IPS-18a (cell line): ENCODE results near the gene KEAP1.

Experiments
- H3K27ac ChIP-seq: one replicate; pipeline ENCODE4 v1.5.1; 2013; ENCODE audit warnings: low read length
- H3K27me3 ChIP-seq: one replicate; pipeline ENCODE4 v1.6.1; 2013; ENCODE audit warnings: mild to moderate bottlenecking, low read length; ENCODE audit not compliant: control insufficient read depth, insufficient read depth
- H3K36me3 ChIP-seq: one replicate; pipeline ENCODE4 v1.6.1; 2013; ENCODE audit warnings: low read depth, low read length; ENCODE audit not compliant: control insufficient read depth
- H3K4me1 ChIP-seq: one replicate; pipeline ENCODE4 v1.6.1; 2013; ENCODE audit warnings: low read depth, low read length; ENCODE audit not compliant: control insufficient read depth
- H3K4me3 ChIP-seq: one replicate; pipeline ENCODE4 v1.5.1; 2013; ENCODE audit warnings: low read length
- H3K9ac ChIP-seq: one replicate; pipeline ENCODE4 v1.6.1; 2013; ENCODE audit warnings: mild to moderate bottlenecking, low read length, moderate library complexity
- H3K9me3 ChIP-seq: one replicate; pipeline ENCODE4 v1.6.1; 2013; ENCODE audit warnings: low read depth, low read length; ENCODE audit not compliant: control insufficient read depth

Gene KEAP1

GRCh38 chr19:10454267-10454666 is 48.9 kb downstream of the KEAP1 start:
- no peaks in the 10 kb centered on the region for H3K9me3 ChIP-seq
- H3K27me3 ChIP-seq, result no peaks in the 10 kb centered on the region
- H3K27ac ChIP-seq, result peak overlapping the region; percentile 11
- no peak overlapping the region for H3K9ac ChIP-seq
- no peak overlapping the region for H3K4me3 ChIP-seq
- no peaks in the 10 kb centered on the region for H3K36me3 ChIP-seq
- peaks cover 11% of the 10 kb centered on the region for H3K4me1 ChIP-seq

- H3K9me3 ChIP-seq, result no peaks in the 10 kb centered on the region
- H3K36me3 ChIP-seq, result no peaks in the 10 kb centered on the region
- no peak overlapping the region for H3K4me3 ChIP-seq
- no peaks in the 10 kb centered on the region for H3K27me3 ChIP-seq
- peak overlapping the region; percentile 11 for H3K27ac ChIP-seq
- H3K9ac ChIP-seq, result no peak overlapping the region
- peaks cover 11% of the 10 kb centered on the region for H3K4me1 ChIP-seq
Measured at GRCh38 chr19:10453852-10454251, 49.3 kb downstream of the KEAP1 start.

- Histone ChIP-seq H3K4me1 (peaks cover 11% of the 10 kb centered on the region), H3K9ac (no peak overlapping the region), H3K27ac (no peak overlapping the region), H3K27me3 (no peaks in the 10 kb centered on the region), H3K9me3 (no peaks in the 10 kb centered on the region), H3K4me3 (no peak overlapping the region), H3K36me3 (no peaks in the 10 kb centered on the region)
Measured at GRCh38 chr19:10452726-10453618, 50.2 kb downstream of the KEAP1 start.

GRCh38 chr19:10450853-10451609 is 52.1 kb downstream of the KEAP1 start:
- peaks cover 11% of the 10 kb centered on the region for H3K4me1 ChIP-seq
- no peak overlapping the region for H3K4me3 ChIP-seq
- no peaks in the 10 kb centered on the region for H3K27me3 ChIP-seq
- H3K27ac ChIP-seq, result no peak overlapping the region
- H3K36me3 ChIP-seq, result no peaks in the 10 kb centered on the region
- H3K9me3 ChIP-seq, result no peaks in the 10 kb centered on the region
- H3K9ac ChIP-seq, result no peak overlapping the region

GRCh38 chr19:10450191-10450852 is 52.8 kb downstream of the KEAP1 start:
- peaks cover 11% of the 10 kb centered on the region for H3K4me1 ChIP-seq
- H3K9me3 ChIP-seq, result no peaks in the 10 kb centered on the region
- no peak overlapping the region for H3K4me3 ChIP-seq
- H3K27ac ChIP-seq, result no peak overlapping the region
- no peak overlapping the region for H3K9ac ChIP-seq
- H3K27me3 ChIP-seq, result no peaks in the 10 kb centered on the region
- no peaks in the 10 kb centered on the region for H3K36me3 ChIP-seq

- H3K4me3 ChIP-seq, result no peak overlapping the region
- no peak overlapping the region for H3K27ac ChIP-seq
- no peaks in the 10 kb centered on the region for H3K36me3 ChIP-seq
- no peaks in the 10 kb centered on the region for H3K27me3 ChIP-seq
- no peaks in the 10 kb centered on the region for H3K9me3 ChIP-seq
- H3K4me1 ChIP-seq, result peaks cover 3% of the 10 kb centered on the region
- H3K9ac ChIP-seq, result no peak overlapping the region
Measured at GRCh38 chr19:10449037-10449436, 54.1 kb downstream of the KEAP1 start.

GRCh38 chr19:10442698-10443097 is 60.5 kb downstream of the KEAP1 start:
- H3K9ac ChIP-seq, result no peak overlapping the region

GRCh38 chr19:10439588-10439987 is 63.6 kb downstream of the KEAP1 start:
- H3K9ac ChIP-seq, result no peak overlapping the region
- no peaks in the 10 kb centered on the region for H3K4me1 ChIP-seq
- no peak overlapping the region for H3K4me3 ChIP-seq
- no peaks in the 10 kb centered on the region for H3K9me3 ChIP-seq
- no peaks in the 10 kb centered on the region for H3K27me3 ChIP-seq
- H3K36me3 ChIP-seq, result no peaks in the 10 kb centered on the region
- H3K27ac ChIP-seq, result no peak overlapping the region

More at GRCh38 chr19:10442698-10443097, 60.5 kb downstream of the KEAP1 start:
- no peaks in the 10 kb centered on the region for H3K4me1 ChIP-seq
- H3K4me3 ChIP-seq, result no peak overlapping the region
- no peaks in the 10 kb centered on the region for H3K27me3 ChIP-seq
- H3K27ac ChIP-seq, result no peak overlapping the region
- no peaks in the 10 kb centered on the region for H3K9me3 ChIP-seq
- H3K36me3 ChIP-seq, result no peaks in the 10 kb centered on the region
